PC-3 (cell line): ENCODE data around the gene EIF4ENIF1.

Experiments used
- CTCF ChIP-seq: fragments of 300-600 bp; sonication (generic); conservative IDR thresholded peaks from 2 replicates; pipeline ENCODE4 v1.5.1; 2017; ENCODE audit warnings: antibody characterized with exemption, low read depth, mild to moderate bottlenecking, low read length
- EZH2 ChIP-seq: fragments of 300-600 bp; sonication (generic); IDR thresholded peaks from one replicate; pipeline ENCODE4 v1.6.1; 2017; ENCODE audit warnings: antibody characterized with exemption, mild to moderate bottlenecking, low read length; ENCODE audit not compliant: unreplicated experiment
- EZH2phosphoT487 ChIP-seq: fragments of 300-600 bp; sonication (generic); IDR thresholded peaks from 2 replicates; pipeline ENCODE4 v1.6.1; 2018; ENCODE audit warnings: mild to moderate bottlenecking, antibody characterized with exemption, low read length, borderline replicate concordance

GRCh38 chr22:31488988-31489617 is 539 bp downstream of the EIF4ENIF1 start:
- TF ChIP-seq CTCF, result no peak
- no peak for TF ChIP-seq EZH2
- TF ChIP-seq EZH2phosphoT487, result no peak
